ENCODE results near the gene TCHH.

TCHH gene, protein sequence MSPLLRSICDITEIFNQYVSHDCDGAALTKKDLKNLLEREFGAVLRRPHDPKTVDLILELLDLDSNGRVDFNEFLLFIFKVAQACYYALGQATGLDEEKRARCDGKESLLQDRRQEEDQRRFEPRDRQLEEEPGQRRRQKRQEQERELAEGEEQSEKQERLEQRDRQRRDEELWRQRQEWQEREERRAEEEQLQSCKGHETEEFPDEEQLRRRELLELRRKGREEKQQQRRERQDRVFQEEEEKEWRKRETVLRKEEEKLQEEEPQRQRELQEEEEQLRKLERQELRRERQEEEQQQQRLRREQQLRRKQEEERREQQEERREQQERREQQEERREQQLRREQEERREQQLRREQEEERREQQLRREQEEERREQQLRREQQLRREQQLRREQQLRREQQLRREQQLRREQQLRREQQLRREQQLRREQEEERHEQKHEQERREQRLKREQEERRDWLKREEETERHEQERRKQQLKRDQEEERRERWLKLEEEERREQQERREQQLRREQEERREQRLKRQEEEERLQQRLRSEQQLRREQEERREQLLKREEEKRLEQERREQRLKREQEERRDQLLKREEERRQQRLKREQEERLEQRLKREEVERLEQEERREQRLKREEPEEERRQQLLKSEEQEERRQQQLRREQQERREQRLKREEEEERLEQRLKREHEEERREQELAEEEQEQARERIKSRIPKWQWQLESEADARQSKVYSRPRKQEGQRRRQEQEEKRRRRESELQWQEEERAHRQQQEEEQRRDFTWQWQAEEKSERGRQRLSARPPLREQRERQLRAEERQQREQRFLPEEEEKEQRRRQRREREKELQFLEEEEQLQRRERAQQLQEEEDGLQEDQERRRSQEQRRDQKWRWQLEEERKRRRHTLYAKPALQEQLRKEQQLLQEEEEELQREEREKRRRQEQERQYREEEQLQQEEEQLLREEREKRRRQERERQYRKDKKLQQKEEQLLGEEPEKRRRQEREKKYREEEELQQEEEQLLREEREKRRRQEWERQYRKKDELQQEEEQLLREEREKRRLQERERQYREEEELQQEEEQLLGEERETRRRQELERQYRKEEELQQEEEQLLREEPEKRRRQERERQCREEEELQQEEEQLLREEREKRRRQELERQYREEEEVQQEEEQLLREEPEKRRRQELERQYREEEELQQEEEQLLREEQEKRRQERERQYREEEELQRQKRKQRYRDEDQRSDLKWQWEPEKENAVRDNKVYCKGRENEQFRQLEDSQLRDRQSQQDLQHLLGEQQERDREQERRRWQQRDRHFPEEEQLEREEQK (N-terminal part only)

GRCh38 chr1:152115344-152115743 lies at the start of gene TCHH:
Gene TCHH, minus strand, starts transcription at chr1:152115444. Its CDS starts 1,364 bp downstream, at chr1:152114080.
- no peak for DNase-seq (ENCODE audit: low read depth)
- no peak within 1 kb of the TSS for H3K4me3 ChIP-seq (ENCODE audit: low read depth, low read length)
- TF ChIP-seq, protein P1, sequence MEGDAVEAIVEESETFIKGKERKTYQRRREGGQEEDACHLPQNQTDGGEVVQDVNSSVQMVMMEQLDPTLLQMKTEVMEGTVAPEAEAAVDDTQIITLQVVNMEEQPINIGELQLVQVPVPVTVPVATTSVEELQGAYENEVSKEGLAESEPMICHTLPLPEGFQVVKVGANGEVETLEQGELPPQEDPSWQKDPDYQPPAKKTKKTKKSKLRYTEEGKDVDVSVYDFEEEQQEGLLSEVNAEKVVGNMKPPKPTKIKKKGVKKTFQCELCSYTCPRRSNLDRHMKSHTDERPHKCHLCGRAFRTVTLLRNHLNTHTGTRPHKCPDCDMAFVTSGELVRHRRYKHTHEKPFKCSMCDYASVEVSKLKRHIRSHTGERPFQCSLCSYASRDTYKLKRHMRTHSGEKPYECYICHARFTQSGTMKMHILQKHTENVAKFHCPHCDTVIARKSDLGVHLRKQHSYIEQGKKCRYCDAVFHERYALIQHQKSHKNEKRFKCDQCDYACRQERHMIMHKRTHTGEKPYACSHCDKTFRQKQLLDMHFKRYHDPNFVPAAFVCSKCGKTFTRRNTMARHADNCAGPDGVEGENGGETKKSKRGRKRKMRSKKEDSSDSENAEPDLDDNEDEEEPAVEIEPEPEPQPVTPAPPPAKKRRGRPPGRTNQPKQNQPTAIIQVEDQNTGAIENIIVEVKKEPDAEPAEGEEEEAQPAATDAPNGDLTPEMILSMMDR (IDR thresholded peaks at IDR 0.05; ENCODE audit: control insufficient read depth, extremely low read depth, insufficient read depth): no peak

GRCh38 chr1:152164517-152165136 lies 49.4 kb upstream of the TCHH start:
- H3K4me3 ChIP-seq (ENCODE audit: low read depth, low read length): no peak overlapping the region
- no peak for DNase-seq (ENCODE audit: low read depth)
- TF ChIP-seq, protein P1 (IDR thresholded peaks at IDR 0.05; ENCODE audit: control insufficient read depth, extremely low read depth, insufficient read depth): no peak

DNA sequence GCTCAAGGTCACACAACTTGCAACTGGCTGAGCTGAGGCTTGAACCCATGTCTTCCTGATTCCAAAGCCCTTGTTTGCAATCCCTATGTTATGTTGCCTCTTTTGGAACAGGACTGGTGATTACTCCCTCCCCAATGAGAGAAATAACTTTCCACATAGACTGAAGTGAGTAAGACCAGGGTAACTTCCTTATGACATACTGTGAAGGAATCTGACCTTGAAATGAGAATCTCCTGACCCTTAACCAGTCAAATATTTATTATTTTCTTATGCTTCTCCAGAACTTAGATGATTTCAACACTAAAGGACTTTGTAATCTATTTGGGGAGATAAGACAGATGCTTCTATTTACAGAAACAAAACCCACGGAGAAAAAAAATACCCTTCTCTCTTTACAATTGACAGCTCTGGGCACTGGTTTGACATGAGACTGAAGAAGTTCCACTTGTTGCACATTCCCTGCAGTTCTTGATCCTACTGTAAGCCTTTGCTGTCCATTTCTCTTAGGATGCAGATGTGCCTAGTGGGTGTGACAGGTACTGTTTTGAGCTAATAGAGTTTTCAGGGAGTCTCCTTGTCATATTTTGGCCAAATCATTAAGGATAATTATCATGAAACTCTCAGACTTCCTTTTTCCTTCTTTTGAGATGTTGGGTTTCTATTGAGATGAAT lies 47.7 kb upstream of the TCHH start:
- no peak for DNase-seq (ENCODE audit: low read depth)
- H3K4me3 ChIP-seq (ENCODE audit: low read depth, low read length): no peak overlapping the region
- TF ChIP-seq, protein P1 (IDR thresholded peaks at IDR 0.05; ENCODE audit: control insufficient read depth, extremely low read depth, insufficient read depth): no peak

DNA sequence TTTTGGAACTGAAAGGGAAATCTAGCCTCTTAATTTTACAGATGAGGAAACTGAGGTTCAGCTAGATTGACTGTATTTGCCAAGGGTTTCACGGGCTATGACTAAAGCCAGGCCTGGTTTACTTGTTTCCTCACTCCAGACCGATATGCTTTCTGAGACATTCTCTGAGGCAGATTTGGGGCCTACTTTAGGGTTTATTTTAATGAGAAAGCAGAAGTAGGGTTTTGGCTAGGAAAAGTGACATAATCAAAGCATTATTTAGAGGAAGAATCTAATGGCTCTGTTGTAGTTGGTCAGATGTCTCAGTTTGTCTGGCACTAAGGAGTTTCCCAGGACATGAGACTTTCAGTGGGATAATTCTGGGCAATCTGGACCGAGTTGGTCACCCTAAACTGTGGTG lies 45.3 kb upstream of the TCHH start:
- H3K4me3 ChIP-seq (ENCODE audit: low read depth, low read length): no peak overlapping the region
- TF ChIP-seq, protein P1 (IDR thresholded peaks at IDR 0.05; ENCODE audit: control insufficient read depth, extremely low read depth, insufficient read depth): no peak
- no peak for DNase-seq (ENCODE audit: low read depth)

DNA sequence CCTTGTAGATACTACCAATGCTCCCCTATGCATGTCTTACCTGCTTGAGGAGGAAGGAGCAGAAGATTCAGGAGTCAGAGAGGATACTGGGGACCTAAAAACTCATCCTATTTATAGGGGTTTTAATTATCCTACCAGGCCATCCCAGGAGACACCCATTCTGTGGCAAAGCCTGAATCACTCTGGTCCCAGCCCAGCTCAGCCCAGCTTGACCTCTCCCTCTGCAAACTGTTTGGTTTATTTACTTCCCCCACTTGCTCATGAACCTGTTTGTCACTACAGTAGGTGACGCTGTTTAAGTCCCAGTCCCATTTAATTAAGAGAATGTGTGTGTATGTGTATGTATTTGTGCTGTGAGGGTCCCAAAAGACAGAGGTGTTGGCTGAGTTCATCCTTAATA lies 43.9 kb upstream of the TCHH start, which contains the start of gene RPTN:
Gene RPTN, minus strand, starts transcription at position 85 of the 400 bp plus-strand sequence. CDS start 1,339 bp downstream, outside the sequence.
- no peak for DNase-seq (ENCODE audit: low read depth)
- TF ChIP-seq, protein P1 (IDR thresholded peaks at IDR 0.05; ENCODE audit: control insufficient read depth, extremely low read depth, insufficient read depth): no peak
- no peak within 1 kb of the TSS for H3K4me3 ChIP-seq (ENCODE audit: low read depth, low read length)

Data from LNCaP clone FGC (cell line).